ENCODE measurements around the gene INMT. TPM values are rescaled to one million over a fixed set of nuclear protein-coding genes. Genes with fewer than 3 reads are reported as not detected.

Gene INMT
- total and polyA plus RNA-seq, 8 donors, result 1.8 to 27.2 (median 7.1) TPM

GRCh38 chr7:30727061-30727945 lies 24.6 kb upstream of the INMT start:
- Histone ChIP-seq H3K9me3 (no peaks in the 10 kb centered on the region), H3K36me3 (no peaks in the 10 kb centered on the region), H3K4me3 (peak overlapping the region in 2 of 4 donors; percentile 1 to 8), H3K27me3 (peaks cover 0 to 10% (median 0%) of the 10 kb centered on the region in 3 donors), H3K4me1 (no peaks in the 10 kb centered on the region), H3K27ac (peak overlapping the region in 1 of 5 donors; percentile 8)
- WGBS, 5 donors, result 46 to 58% (median 57%) methylated on average over 8 of the region's 8 CpGs
- DNase-seq, result peak in 1 of 2 donors; percentile 52
- intact Hi-C loops (cut with DNase I; ENCODE audit: low total_unique reads), result no loop called here
- TF ChIP-seq CTCF (IDR thresholded peaks at IDR 0.05), result no peak
- TF ChIP-seq EP300 (IDR thresholded peaks at IDR 0.05), result no peak
- TF ChIP-seq POLR2A (IDR thresholded peaks at IDR 0.05), result no peak
- no peak for TF ChIP-seq POLR2AphosphoS5 (IDR thresholded peaks at IDR 0.05)

- peaks cover 0 to 10% (median 0%) of the 10 kb centered on the region in 3 donors for H3K27me3 ChIP-seq
- intact Hi-C loops (cut with DNase I; ENCODE audit: low total_unique reads), result no loop called here
- no peaks in the 10 kb centered on the region for H3K4me1 ChIP-seq
- H3K4me3 ChIP-seq, result no peak overlapping the region
- TF ChIP-seq POLR2A (IDR thresholded peaks at IDR 0.05) (no peak), EP300 (IDR thresholded peaks at IDR 0.05) (no peak), CTCF (IDR thresholded peaks at IDR 0.05) (no peak), POLR2AphosphoS5 (IDR thresholded peaks at IDR 0.05) (no peak)
- no peaks in the 10 kb centered on the region for H3K36me3 ChIP-seq
- no peak for DNase-seq
- WGBS, 5 donors, result 62 to 70% (median 66%) methylated on average over 6 of the region's 6 CpGs
- no peaks in the 10 kb centered on the region for H3K9me3 ChIP-seq
- no peak overlapping the region for H3K27ac ChIP-seq
These were observed 23.3 kb upstream of the INMT start for GRCh38 chr7:30728591-30729100.

GRCh38 chr7:30729642-30730041 lies 22.3 kb upstream of the INMT start:
- no peaks in the 10 kb centered on the region for H3K9me3 ChIP-seq
- H3K27me3 ChIP-seq, result peaks cover 0 to 10% (median 0%) of the 10 kb centered on the region in 3 donors
- H3K4me1 ChIP-seq, result no peaks in the 10 kb centered on the region
- no peaks in the 10 kb centered on the region for H3K36me3 ChIP-seq
- WGBS, 5 donors, result 52 to 76% (median 65%) methylated on average over 2 of the region's 2 CpGs
- DNase-seq, result no peak
- no peak for TF ChIP-seq POLR2A (IDR thresholded peaks at IDR 0.05)
- TF ChIP-seq EP300 (IDR thresholded peaks at IDR 0.05), result no peak
- no peak for TF ChIP-seq POLR2AphosphoS5 (IDR thresholded peaks at IDR 0.05)
- no peak for TF ChIP-seq CTCF (IDR thresholded peaks at IDR 0.05)
- H3K4me3 ChIP-seq, result no peak overlapping the region
- intact Hi-C loops (cut with DNase I; ENCODE audit: low total_unique reads), result no loop called here
- H3K27ac ChIP-seq, result no peak overlapping the region

GRCh38 chr7:30730097-30730496 lies 21.8 kb upstream of the INMT start:
- Histone ChIP-seq H3K4me3 (no peak overlapping the region), H3K9me3 (no peaks in the 10 kb centered on the region), H3K27ac (no peak overlapping the region), H3K4me1 (no peaks in the 10 kb centered on the region), H3K36me3 (no peaks in the 10 kb centered on the region), H3K27me3 (peaks cover 0 to 10% (median 0%) of the 10 kb centered on the region in 3 donors)
- WGBS, 5 donors, result 95 to 100% (median 98%) methylated on average over 2 of the region's 2 CpGs
- intact Hi-C loops (cut with DNase I; ENCODE audit: low total_unique reads), result no loop called here
- TF ChIP-seq CTCF (IDR thresholded peaks at IDR 0.05) (no peak), POLR2A (IDR thresholded peaks at IDR 0.05) (no peak), EP300 (IDR thresholded peaks at IDR 0.05) (no peak), POLR2AphosphoS5 (IDR thresholded peaks at IDR 0.05) (no peak)
- DNase-seq, result no peak
